GM21723 (cell line): Measurements from ENCODE around the gene MYOF.
"Not testable (repeated sequence)": the region's sequence is repeated elsewhere in the genome, so short reads cannot be mapped to it uniquely, and the experiment has no call there.

Experiments
- ATAC-seq: cut with Tn5 transposase; IDR thresholded peaks from one replicate; pipeline ENCODE4 v1.9.1; 2021; ENCODE audit warnings: mild to moderate bottlenecking, moderate library complexity; ENCODE audit not compliant: unreplicated experiment

MYOF gene

GRCh38 chr10:93352638-93353383 is 129.3 kb downstream of the MYOF start:
- no peak for ATAC-seq

DNA sequence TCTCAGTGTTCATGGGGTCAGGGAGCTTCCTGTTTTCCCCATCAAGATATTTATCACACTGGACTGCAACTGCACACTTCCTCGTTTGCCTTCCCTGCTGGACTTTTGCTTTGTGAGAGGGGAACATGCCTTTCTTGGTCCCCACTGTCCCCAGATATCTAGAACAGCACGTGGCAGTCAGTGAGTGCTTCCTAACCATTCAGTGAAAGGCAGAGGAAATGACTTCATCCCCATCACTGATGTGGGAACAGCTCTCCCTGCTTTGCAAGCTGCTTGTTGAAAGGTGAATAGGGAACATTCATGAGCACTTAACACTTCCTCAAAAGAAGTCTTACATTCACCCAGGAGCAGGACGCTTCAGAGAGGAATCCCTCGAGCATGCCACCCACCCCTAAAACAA is 135.4 kb downstream of the MYOF start:
- ATAC-seq = no peak

DNA sequence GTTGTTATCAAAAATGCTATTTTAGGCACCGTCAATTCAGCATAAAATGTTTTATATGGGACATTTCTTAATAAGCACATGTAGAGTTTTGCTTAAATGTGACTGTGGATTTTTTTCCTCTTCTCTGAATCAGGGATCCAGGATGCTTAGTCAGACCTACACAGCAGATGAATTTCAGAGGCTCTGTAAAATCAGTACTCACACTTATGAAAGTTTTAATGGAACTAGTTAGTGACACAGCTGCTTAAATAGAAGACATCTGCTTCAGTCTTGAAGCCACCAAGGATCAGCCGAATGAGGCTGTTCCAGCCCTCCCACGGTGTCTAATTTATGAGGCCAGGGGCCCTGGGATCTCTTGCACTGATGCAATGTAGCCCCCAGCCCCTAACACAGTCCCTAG is 136.0 kb downstream of the MYOF start:
- ATAC-seq = no peak

DNA sequence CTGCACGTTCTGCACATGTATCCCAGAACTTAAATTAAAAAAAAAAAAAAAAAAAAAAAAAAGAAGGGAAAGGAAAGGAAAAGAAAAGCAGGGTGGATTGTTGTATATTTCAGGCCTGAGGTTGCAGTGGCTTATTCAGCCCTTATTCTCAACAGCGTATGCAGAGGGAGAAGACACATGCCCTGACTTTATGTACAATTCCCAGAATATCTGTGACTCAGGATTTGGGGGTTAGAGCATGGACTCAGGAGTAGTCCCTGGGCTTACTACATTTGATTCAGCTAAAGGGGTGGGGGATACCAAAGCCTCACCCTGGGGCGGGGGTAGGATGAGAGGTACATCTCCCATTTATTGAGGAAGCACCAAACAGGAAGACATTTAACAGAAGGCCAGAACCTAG is 137.4 kb downstream of the MYOF start:
- no peak for ATAC-seq

GRCh38 chr10:93342921-93343320 is 139.2 kb downstream of the MYOF start:
- ATAC-seq = no peak

DNA sequence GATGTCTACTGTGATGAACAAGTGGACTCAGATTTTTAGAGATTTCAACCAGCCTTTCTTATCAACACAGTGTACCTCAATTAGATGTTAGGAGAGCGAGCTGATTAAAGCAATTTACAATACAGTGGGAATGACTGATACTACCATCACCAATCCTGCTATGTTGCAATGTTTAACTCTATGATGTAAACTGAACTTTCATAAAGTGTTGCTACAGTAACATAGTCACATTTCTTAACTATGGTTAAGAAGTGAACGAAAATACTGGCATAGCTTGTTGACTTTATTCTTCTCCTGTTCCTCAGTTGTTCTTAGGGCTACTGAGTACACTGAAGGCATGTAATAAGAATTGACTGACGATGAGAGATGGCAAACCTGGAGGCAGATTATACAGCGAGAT is 139.8 kb downstream of the MYOF start:
- no peak for ATAC-seq

DNA sequence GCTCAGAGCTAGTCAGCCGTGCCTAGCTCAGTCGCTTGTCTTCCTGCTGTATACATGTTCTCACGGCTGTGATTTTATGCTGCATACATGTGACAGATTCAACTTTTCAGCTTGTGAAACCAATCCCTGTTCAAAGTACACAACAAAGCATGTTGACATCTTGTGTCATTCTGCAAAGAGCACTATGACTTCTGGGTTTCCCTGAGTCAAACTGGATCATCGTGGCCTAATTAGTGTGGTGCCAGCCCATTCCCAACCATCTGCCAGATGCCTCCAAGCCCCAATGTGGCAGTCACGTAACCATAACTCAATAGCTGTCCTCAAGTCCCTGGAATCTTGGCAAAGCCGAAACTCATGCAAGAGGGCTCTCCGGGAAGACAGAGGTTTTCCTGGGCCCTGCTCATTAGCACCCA is 144.8 kb downstream of the MYOF start:
- no peak for ATAC-seq

GRCh38 chr10:93336678-93337077 is 145.5 kb downstream of the MYOF start:
- ATAC-seq = no peak

GRCh38 chr10:93336110-93336509 is 146.0 kb downstream of the MYOF start:
- no peak for ATAC-seq

- ATAC-seq = no peak
Observed at GRCh38 chr10:93334901-93335327, 147.2 kb downstream of the MYOF start.

- no peak for ATAC-seq
Observed at GRCh38 chr10:93334181-93334580, 148.0 kb downstream of the MYOF start.

GRCh38 chr10:93333278-93333978 is 148.7 kb downstream of the MYOF start:
- no peak for ATAC-seq

GRCh38 chr10:93330824-93331223 is 151.3 kb downstream of the MYOF start:
- ATAC-seq = no peak

GRCh38 chr10:93319896-93320295 is 162.2 kb downstream of the MYOF start:
- ATAC-seq = no peak

- ATAC-seq = no peak
Observed at GRCh38 chr10:93319096-93319495, 163.0 kb downstream of the MYOF start.

DNA sequence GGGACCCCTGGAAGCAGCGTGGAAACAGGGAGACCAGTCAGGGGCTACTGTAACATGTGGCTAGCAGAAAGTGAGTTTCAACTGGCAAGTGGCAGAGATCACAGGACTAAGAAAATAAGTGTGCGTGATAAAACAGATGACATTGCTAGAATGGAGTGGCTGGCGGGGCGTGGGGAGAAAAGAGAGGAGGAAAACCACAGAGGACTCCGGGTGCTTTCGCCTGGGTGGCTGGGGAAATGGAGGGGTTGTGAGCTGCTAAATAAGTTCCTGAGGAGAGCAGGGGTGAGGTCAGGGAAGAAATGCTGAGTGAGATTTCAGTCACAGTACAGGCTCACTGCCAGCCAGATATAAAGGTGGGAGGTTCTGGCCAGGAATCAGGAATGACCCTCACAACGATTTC is 166.9 kb downstream of the MYOF start:
- no peak for ATAC-seq

DNA sequence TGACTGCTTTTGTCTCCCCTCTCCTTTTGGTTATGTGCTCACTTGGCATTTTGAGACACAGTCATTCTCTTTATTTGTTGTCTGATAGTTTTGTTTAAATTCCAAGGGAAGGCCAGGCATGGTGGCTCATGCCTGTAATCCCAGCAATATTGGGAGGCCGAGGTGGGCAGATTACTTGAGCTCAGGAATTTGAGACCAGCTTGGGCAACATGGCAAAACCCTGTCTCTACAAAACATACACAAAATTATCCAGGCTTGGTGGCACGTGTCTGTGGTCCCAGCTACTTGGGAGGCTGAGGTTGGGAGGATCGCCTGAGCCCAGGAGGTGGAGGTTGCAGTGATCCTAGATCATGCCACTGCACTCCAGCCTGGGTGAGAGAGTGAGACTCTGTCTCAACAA is 167.5 kb downstream of the MYOF start:
- ATAC-seq = not testable (repeated sequence)

- no peak for ATAC-seq
Observed at GRCh38 chr10:93313798-93314197, 168.3 kb downstream of the MYOF start.

DNA sequence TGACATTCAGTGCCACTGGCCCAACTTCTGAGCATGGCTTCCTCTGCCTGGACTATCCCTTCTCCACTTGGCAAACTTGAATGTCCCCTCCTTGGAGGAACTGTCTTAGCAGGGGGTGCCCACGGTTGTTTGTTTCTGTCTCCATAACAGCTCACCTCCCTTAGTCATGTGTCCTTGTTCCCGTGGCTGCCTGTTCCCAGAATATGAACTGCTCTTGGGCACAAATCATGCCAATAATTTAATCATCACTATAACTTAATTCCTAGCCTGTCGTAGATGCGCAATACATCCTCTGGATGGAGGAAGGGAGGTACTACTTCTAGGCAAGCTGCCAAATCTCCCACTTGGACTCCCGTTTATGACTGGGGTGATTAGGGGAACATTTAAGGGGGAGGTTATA is 173.1 kb downstream of the MYOF start:
- ATAC-seq = no peak

DNA sequence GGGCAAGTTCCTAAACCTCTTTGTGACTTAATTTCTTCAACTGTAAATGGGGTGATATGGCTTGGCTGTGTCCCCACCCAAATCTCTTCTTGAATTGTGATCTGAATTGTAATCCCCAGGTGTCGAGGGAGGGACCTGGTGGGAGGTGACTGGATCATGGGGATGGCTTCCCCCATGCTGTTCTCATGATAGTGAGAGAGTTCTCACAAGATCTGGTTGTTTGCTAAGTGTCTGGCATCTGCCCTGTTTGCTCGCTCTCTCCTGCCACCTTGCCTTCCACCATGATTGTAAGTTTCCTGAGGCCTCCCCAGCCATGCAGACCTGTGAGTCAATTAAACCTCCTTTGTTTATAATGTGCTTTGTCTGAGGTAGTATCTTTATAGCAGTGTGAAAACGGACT is 177.0 kb downstream of the MYOF start:
- no peak for ATAC-seq

DNA sequence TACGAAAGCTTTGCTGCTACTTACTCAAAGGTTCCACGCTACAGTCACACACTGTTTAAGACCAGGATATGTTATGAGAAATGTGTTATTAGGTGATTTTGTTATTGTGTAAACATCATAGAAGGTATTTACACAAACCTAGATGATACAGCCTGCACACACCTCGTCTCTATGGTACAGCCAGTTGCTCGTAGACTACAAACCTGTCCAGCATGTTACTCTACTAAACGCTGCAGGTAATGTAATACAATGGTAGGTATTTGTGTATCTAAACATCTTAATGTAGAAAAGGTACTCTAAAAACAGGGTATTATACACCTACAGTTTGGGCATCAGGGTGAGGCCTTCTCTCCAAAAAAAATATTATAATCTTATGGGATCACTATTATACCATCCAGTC is 181.2 kb downstream of the MYOF start:
- no peak for ATAC-seq

DNA sequence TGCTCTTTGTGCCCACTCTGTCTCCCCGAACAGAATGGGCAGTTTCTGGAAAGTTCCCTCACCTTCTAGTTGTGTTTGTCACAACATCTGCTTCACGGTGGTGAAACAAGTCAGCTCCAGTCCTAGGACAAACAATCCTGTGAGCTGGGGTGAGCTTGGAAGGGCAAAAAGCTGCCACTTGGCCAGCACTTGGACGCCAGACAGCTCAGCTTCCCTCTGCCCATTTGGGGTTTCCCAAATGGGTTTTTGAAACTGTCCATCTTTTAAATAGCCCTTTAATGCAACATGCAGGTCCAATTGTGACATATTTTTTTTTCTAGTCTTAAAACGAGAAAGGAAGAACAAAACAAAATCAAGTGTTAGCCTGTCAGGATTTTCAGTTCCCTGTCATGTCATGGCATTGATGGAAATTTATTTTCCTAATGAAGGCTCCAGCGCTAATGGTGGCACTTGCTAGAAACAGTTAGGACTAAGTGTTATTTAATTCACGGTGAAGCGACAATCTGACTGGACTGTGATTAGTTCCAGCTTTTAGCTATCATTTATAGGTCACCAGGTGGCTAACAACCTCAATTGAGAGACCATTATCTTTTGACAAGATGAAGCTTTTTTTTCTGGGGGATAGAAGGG is 181.7 kb downstream of the MYOF start:
- no peak for ATAC-seq
